SU-DHL-6 (cell line): Measurements from ENCODE around the gene FAM217A.
"Not testable (repeated sequence)": the region's sequence is repeated elsewhere in the genome, so short reads cannot be mapped to it uniquely, and the experiment has no call there.

Experiments
- H2AFZ ChIP-seq: fragments of 200-600 bp; sonication (generic); 2 replicates; pipeline ENCODE4 v1.6.1; 2014; ENCODE audit warnings: low read depth, mild to moderate bottlenecking, moderate library complexity, mixed read lengths, antibody characterized with exemption, low read length; ENCODE audit not compliant: severe bottlenecking
- H3F3A ChIP-seq: fragments of 200-600 bp; shearing (Covaris generic); 2 replicates; pipeline ENCODE4 v1.6.0; 2016; ENCODE audit warnings: antibody characterized with exemption, mild to moderate bottlenecking; ENCODE audit not compliant: insufficient read depth
- H3K27ac ChIP-seq: fragments of 200-600 bp; sonication (generic); 2 replicates; pipeline ENCODE4 v1.5.1; 2016; ENCODE audit warnings: low read depth, mild to moderate bottlenecking, low read length, moderate library complexity, mixed read lengths
- H3K27me3 ChIP-seq: fragments of 200-600 bp; sonication (generic), shearing (Covaris generic); 2 replicates; pipeline ENCODE4 v1.6.0; 2014; ENCODE audit warnings: mild to moderate bottlenecking, low read length
- H3K36me3 ChIP-seq: fragments of 200-600 bp; sonication (generic); 2 replicates; pipeline ENCODE4 v1.6.1; 2014; ENCODE audit warnings: mild to moderate bottlenecking, low read length, mixed read lengths
- H3K4me2 ChIP-seq: fragments of 300-600, 200-600 bp; shearing (Covaris generic), sonication (generic); 2 replicates; pipeline ENCODE4 v1.6.0; 2014; ENCODE audit warnings: low read length, low read depth, mild to moderate bottlenecking; ENCODE audit not compliant: poor library complexity, severe bottlenecking
- H3K4me3 ChIP-seq: fragments of 200-600 bp; sonication (generic); 2 replicates; pipeline ENCODE4 v1.5.1; 2014; ENCODE audit warnings: antibody characterized with exemption, low read length, mild to moderate bottlenecking, mixed read lengths; ENCODE audit not compliant: insufficient read depth, poor library complexity, severe bottlenecking
- H3K79me2 ChIP-seq: fragments of 200-600 bp; sonication (generic); 2 replicates; pipeline ENCODE4 v1.6.1; 2014; ENCODE audit warnings: mild to moderate bottlenecking, low read length, moderate library complexity; ENCODE audit not compliant: insufficient read depth
- H3K9ac ChIP-seq: fragments of 200-600 bp; sonication (generic); 2 replicates; pipeline ENCODE4 v1.7.0; 2014; ENCODE audit warnings: mild to moderate bottlenecking, low read length
- H3K9me2 ChIP-seq: fragments of 200-600 bp; sonication (generic); replicated peaks from 2 replicates; pipeline ENCODE4 v1.6.1; 2014; ENCODE audit warnings: low read length; ENCODE audit not compliant: insufficient read depth
- H3K9me3 ChIP-seq: fragments of 200-600 bp; sonication (generic); 2 replicates; pipeline ENCODE4 v1.6.1; 2014; ENCODE audit warnings: low read length, mixed read lengths; ENCODE audit not compliant: insufficient read depth
- H4K20me1 ChIP-seq: fragments of 200-600 bp; sonication (generic); 2 replicates; pipeline ENCODE4 v1.6.1; 2014; ENCODE audit warnings: low read depth, mild to moderate bottlenecking, antibody characterized with exemption, low read length, moderate library complexity, mixed read lengths
- EZH2phosphoT487 ChIP-seq: fragments of 200-600 bp; sonication (generic), shearing (Covaris generic); conservative IDR thresholded peaks from 2 replicates; pipeline ENCODE4 v1.6.1; 2018; ENCODE audit warnings: mild to moderate bottlenecking, antibody characterized with exemption, low read length, moderate library complexity, mixed read lengths
- TF ChIP-seq, protein P1 (sequence below): fragments of 200-600 bp; sonication (generic); IDR thresholded peaks from one replicate; pipeline ENCODE4 v1.5.1; 2017; ENCODE audit warnings: antibody characterized with exemption, mild to moderate bottlenecking, low read length, moderate library complexity; ENCODE audit not compliant: insufficient read depth, poor library complexity, severe bottlenecking

Gene FAM217A

DNA sequence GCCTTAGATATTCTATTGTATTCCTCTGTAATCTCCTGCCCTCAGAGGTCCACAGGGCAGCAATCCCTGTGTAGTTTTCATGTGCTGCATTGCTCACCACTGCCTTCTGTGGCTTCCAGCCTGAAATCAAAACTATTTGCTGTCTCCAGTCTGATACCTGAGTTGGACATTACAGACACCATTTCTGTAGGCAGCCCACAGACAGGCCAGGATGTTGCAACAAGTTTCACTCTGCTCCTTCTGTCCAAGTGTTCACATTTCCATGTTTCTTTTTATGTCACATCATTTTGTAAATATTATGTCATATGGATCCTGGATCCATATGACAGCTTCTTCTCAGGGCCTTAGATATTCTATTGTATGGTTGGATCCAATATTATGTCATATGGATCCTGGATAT is 34.7 kb upstream of the FAM217A start:
- Histone ChIP-seq H3K27ac (no peak overlapping the region), H3K9me3 (no peaks in the 10 kb centered on the region), H2AFZ (no peak overlapping the region), H3F3A (no peaks in the 10 kb centered on the region), H3K9ac (no peak overlapping the region), H3K9me2 (no peaks in the 10 kb centered on the region), H3K79me2 (no peaks in the 10 kb centered on the region), H3K4me2 (no peak overlapping the region), H3K4me3 (no peak overlapping the region), H3K36me3 (no peaks in the 10 kb centered on the region), H3K27me3 (no peaks in the 10 kb centered on the region), H4K20me1 (no peaks in the 10 kb centered on the region)
- no peak for TF ChIP-seq EZH2phosphoT487

DNA sequence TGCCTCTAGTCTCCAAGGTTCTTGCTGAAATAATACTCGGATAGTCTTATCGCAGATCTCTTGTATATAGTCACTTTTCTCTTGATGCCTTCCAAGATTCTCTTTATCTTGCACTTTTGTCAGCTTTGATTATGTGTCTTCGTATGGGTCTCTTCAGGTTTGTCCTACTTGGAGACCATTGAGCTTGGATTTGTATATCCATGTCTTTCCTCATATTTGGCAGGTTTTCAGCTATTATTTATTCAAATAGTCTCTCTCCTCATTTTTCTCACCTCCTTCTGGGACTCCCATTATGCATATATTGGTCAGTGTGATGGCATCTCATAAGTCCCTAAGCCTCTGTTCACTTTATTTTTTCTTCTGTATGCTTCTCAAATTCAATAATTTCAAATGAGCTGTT is 33.4 kb upstream of the FAM217A start:
- Histone ChIP-seq H3K4me2 (no peak overlapping the region), H4K20me1 (no peaks in the 10 kb centered on the region), H3K79me2 (no peaks in the 10 kb centered on the region), H3K9me3 (no peaks in the 10 kb centered on the region), H3K27ac (no peak overlapping the region), H3K9ac (no peak overlapping the region), H3K27me3 (no peaks in the 10 kb centered on the region), H3K36me3 (no peaks in the 10 kb centered on the region), H3K4me3 (no peak overlapping the region), H3F3A (no peaks in the 10 kb centered on the region), H3K9me2 (no peaks in the 10 kb centered on the region), H2AFZ (no peak overlapping the region)
- TF ChIP-seq EZH2phosphoT487 = no peak
- TF ChIP-seq, protein P1, sequence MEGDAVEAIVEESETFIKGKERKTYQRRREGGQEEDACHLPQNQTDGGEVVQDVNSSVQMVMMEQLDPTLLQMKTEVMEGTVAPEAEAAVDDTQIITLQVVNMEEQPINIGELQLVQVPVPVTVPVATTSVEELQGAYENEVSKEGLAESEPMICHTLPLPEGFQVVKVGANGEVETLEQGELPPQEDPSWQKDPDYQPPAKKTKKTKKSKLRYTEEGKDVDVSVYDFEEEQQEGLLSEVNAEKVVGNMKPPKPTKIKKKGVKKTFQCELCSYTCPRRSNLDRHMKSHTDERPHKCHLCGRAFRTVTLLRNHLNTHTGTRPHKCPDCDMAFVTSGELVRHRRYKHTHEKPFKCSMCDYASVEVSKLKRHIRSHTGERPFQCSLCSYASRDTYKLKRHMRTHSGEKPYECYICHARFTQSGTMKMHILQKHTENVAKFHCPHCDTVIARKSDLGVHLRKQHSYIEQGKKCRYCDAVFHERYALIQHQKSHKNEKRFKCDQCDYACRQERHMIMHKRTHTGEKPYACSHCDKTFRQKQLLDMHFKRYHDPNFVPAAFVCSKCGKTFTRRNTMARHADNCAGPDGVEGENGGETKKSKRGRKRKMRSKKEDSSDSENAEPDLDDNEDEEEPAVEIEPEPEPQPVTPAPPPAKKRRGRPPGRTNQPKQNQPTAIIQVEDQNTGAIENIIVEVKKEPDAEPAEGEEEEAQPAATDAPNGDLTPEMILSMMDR = no peak

DNA sequence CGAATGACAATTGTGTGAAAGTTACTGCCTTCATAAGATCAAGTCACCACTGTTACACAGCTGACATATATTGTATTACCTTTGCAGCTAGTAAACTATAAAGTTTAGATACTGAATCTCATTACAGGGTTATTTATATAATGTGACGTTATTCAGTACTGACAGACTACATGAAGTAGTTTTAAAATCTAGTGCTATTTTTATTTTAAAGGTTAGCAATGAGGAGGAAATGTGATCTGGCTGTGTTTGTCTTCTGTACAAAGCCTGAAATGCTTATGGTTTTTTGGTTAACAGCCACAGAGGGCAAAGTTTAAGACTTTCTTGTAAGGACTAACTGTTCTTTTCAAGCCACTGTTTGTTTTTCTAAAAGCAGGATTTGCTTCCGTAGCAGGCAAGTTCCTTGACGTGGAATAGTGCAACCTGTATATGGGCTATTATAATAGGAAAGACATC is 30.5 kb upstream of the FAM217A start:
- not testable (repeated sequence) for H3F3A ChIP-seq, H3K27ac ChIP-seq, H3K4me3 ChIP-seq, H3K9me2 ChIP-seq, H3K79me2 ChIP-seq, H3K4me2 ChIP-seq, H2AFZ ChIP-seq, H3K36me3 ChIP-seq, H3K9ac ChIP-seq, H4K20me1 ChIP-seq, H3K27me3 ChIP-seq, H3K9me3 ChIP-seq

DNA sequence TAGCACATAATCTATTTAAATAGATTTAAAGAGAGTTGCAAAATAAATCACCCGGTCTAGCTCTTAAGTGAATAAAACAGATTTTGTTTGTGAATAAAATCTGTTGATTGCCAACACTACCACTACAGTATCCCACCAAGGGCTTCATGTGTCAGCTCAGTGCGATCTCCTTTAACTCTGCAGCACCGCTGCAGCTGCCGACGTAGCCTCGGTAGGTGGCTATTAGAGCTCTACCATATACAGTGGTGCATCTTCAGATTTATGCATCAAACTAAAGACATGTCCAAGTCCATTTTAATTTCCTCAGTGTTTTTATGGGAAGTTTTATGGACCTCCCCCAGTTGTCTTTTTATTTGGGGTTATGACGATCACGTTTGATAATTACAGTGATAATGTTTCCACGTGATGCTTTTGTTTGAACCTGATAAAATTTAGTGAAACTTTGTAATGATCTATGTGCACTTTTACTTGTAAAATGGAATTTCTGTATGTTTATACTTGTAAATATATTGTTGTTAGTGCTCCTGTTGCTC is 29.7 kb upstream of the FAM217A start:
- Histone ChIP-seq H4K20me1 (no peaks in the 10 kb centered on the region), H3K27ac (no peak overlapping the region), H3K27me3 (no peaks in the 10 kb centered on the region), H3K9me2 (no peaks in the 10 kb centered on the region), H3F3A (no peaks in the 10 kb centered on the region), H2AFZ (no peak overlapping the region), H3K4me2 (no peak overlapping the region), H3K79me2 (no peaks in the 10 kb centered on the region), H3K9ac (no peak overlapping the region), H3K36me3 (no peaks in the 10 kb centered on the region), H3K4me3 (no peak overlapping the region), H3K9me3 (no peaks in the 10 kb centered on the region)
- no peak for TF ChIP-seq EZH2phosphoT487
- TF ChIP-seq, protein P1 = no peak
